Loucy (cell line): ENCODE results near the gene ZDHHC7.

Experiments
- H2AFZ ChIP-seq: fragments of 200-600 bp; sonication (generic); 2 replicates; pipeline ENCODE4 v1.6.0; 2016; ENCODE audit warnings: antibody characterized with exemption, mild to moderate bottlenecking, low read length, moderate library complexity
- H3F3A ChIP-seq: fragments of 200-600 bp; 2 replicates; pipeline ENCODE4 v1.6.0; 2016; ENCODE audit warnings: antibody characterized with exemption, low read depth, mild to moderate bottlenecking
- H3K27me3 ChIP-seq: fragments of 200-600 bp; sonication (generic); 2 replicates; pipeline ENCODE4 v1.6.1; 2014; ENCODE audit warnings: low read length, mild to moderate bottlenecking; ENCODE audit not compliant: insufficient read depth, poor library complexity, severe bottlenecking
- H3K36me3 ChIP-seq: fragments of 200-600 bp; sonication (generic); 2 replicates; pipeline ENCODE4 v1.6.1; 2016; ENCODE audit warnings: low read length; ENCODE audit not compliant: insufficient read depth
- H3K4me1 ChIP-seq: fragments of 200-600 bp; sonication (generic); 2 replicates; pipeline ENCODE4 v1.5.1; 2014; ENCODE audit warnings: low read length, mild to moderate bottlenecking; ENCODE audit not compliant: insufficient read depth, poor library complexity, severe bottlenecking
- H3K4me2 ChIP-seq: fragments of 200-600 bp; sonication (generic); 2 replicates; pipeline ENCODE4 v1.6.0; 2014; ENCODE audit warnings: antibody characterized with exemption, low read length, low read depth, mild to moderate bottlenecking; ENCODE audit not compliant: poor library complexity, severe bottlenecking
- H3K4me3 ChIP-seq: fragments of 200-600 bp; sonication (generic); 2 replicates; pipeline ENCODE4 v1.5.1; 2014; ENCODE audit warnings: low read length, mild to moderate bottlenecking, mixed read lengths; ENCODE audit not compliant: poor library complexity, severe bottlenecking
- H3K79me2 ChIP-seq: fragments of 200-600 bp; sonication (generic); 2 replicates; pipeline ENCODE4 v1.6.1; 2014; ENCODE audit warnings: low read length; ENCODE audit not compliant: insufficient read depth
- H3K9ac ChIP-seq: fragments of 200-600 bp; sonication (generic); 2 replicates; pipeline ENCODE4 v1.6.0; 2014; ENCODE audit warnings: mild to moderate bottlenecking, low read depth, low read length, moderate library complexity; ENCODE audit not compliant: poor library complexity, severe bottlenecking
- H3K9me2 ChIP-seq: fragments of 200-600 bp; sonication (generic); replicated peaks from 2 replicates; pipeline ENCODE4 v1.6.1; 2016; ENCODE audit warnings: low read depth, low read length, mixed read lengths
- H3K9me3 ChIP-seq: fragments of 200-600 bp; sonication (generic); 2 replicates; pipeline ENCODE4 v1.6.1; 2014; ENCODE audit warnings: mild to moderate bottlenecking, antibody characterized with exemption, low read length, low read depth; ENCODE audit not compliant: insufficient read depth
- H4K20me1 ChIP-seq: fragments of 200-600 bp; sonication (generic); 2 replicates; pipeline ENCODE4 v1.6.0; 2014; ENCODE audit warnings: antibody characterized with exemption, low read length, mild to moderate bottlenecking; ENCODE audit not compliant: insufficient read depth, poor library complexity, severe bottlenecking
- EZH2phosphoT487 ChIP-seq: fragments of 200-600 bp; IDR thresholded peaks from 2 replicates; pipeline ENCODE4 v1.6.1; 2018; ENCODE audit warnings: antibody characterized with exemption, mild to moderate bottlenecking, moderate library complexity, borderline replicate concordance
- TF ChIP-seq, protein P1 (sequence below): fragments of 200-600 bp; sonication (generic); conservative IDR thresholded peaks from 2 replicates; pipeline ENCODE4 v1.5.1; 2014; ENCODE audit warnings: mild to moderate bottlenecking, antibody characterized with exemption, low read length

The ZDHHC7 gene

DNA sequence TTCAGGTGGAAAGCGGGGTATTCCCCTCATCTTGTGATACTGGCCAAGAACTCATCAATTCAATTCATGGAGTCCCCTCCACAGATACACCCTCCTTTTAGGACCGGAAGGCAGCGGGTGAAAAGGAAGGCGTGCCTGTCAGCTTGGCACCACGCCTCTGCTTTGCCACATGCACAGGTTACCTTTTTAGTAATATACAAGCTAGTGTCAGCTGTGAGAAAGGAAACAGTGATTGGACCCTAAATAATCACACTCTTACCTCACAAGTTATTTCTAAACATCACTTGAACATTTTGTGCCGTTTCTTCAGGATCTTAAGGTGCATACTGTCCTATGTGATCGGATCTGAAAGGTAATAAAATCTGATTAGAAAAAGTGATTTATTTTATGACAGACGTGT is 15.7 kb downstream of the ZDHHC7 start:
- Histone ChIP-seq H3K79me2 (peaks cover 29% of the 10 kb centered on the region), H3F3A (no peaks in the 10 kb centered on the region), H2AFZ (no peak overlapping the region), H3K36me3 (peaks cover 46% of the 10 kb centered on the region; the same call in 1 of the 2 replicates), H3K4me3 (no peak overlapping the region), H4K20me1 (peaks cover 4% of the 10 kb centered on the region), H3K4me2 (no peak overlapping the region), H3K9me3 (no peaks in the 10 kb centered on the region), H3K27me3 (no peaks in the 10 kb centered on the region), H3K4me1 (no peaks in the 10 kb centered on the region), H3K9me2 (no peaks in the 10 kb centered on the region), H3K9ac (no peak overlapping the region)
- TF ChIP-seq, protein P1, sequence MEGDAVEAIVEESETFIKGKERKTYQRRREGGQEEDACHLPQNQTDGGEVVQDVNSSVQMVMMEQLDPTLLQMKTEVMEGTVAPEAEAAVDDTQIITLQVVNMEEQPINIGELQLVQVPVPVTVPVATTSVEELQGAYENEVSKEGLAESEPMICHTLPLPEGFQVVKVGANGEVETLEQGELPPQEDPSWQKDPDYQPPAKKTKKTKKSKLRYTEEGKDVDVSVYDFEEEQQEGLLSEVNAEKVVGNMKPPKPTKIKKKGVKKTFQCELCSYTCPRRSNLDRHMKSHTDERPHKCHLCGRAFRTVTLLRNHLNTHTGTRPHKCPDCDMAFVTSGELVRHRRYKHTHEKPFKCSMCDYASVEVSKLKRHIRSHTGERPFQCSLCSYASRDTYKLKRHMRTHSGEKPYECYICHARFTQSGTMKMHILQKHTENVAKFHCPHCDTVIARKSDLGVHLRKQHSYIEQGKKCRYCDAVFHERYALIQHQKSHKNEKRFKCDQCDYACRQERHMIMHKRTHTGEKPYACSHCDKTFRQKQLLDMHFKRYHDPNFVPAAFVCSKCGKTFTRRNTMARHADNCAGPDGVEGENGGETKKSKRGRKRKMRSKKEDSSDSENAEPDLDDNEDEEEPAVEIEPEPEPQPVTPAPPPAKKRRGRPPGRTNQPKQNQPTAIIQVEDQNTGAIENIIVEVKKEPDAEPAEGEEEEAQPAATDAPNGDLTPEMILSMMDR, result no peak
- no peak for TF ChIP-seq EZH2phosphoT487

DNA sequence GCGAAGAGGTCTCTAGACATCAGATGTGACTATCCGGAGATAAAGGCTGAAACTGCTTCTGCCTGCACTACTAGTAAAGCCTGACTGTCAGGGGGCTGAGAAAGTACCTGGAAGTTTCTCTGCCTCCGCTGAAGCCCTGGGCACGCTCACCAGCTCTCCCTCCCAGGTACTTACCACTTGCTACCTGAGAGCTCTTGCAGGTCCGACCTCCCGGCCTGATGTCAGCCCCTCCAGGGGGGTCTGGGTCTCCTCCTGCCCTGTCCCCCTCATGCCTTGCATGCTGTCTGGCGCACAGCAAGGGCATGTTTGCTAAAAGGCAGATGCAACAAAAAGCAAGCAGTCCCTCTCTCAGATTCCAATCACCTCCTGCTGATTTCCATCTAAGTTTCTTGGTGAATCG is 17.4 kb downstream of the ZDHHC7 start:
- TF ChIP-seq, protein P1, result no peak
- no peak for TF ChIP-seq EZH2phosphoT487
- no peaks in the 10 kb centered on the region for H4K20me1 ChIP-seq
- H2AFZ ChIP-seq, result no peak overlapping the region
- peaks cover 12% of the 10 kb centered on the region for H3K79me2 ChIP-seq
- no peak overlapping the region for H3K4me2 ChIP-seq
- H3K9me2 ChIP-seq, result no peaks in the 10 kb centered on the region
- no peaks in the 10 kb centered on the region for H3F3A ChIP-seq
- peaks cover 59% of the 10 kb centered on the region; the same call in 1 of the 2 replicates for H3K36me3 ChIP-seq
- no peaks in the 10 kb centered on the region for H3K9me3 ChIP-seq
- no peaks in the 10 kb centered on the region for H3K27me3 ChIP-seq
- no peak overlapping the region for H3K4me3 ChIP-seq
- no peak overlapping the region for H3K9ac ChIP-seq
- H3K4me1 ChIP-seq, result no peaks in the 10 kb centered on the region

DNA sequence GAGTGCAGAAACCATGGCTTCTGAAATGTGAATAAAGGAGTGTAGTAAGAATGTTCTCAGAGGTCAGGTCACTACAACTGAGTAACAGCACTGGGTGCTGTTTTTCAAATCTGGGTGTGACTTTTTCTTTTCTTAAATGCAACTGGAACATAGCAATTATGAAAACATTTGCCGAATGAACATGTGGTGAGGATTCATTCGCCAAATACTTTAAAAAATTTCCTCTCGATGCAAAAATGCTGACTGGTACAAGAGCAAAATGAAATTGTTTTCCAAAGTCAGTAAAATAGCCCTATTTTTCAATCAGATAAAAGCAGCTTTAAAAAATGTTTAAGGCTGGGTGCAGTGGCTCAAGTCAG is 18.6 kb downstream of the ZDHHC7 start:
- Histone ChIP-seq H3K4me1 (no peaks in the 10 kb centered on the region), H2AFZ (no peak overlapping the region), H3K4me3 (no peak overlapping the region), H3K9ac (no peak overlapping the region), H3F3A (no peaks in the 10 kb centered on the region), H3K27me3 (no peaks in the 10 kb centered on the region), H3K4me2 (no peak overlapping the region), H3K36me3 (peaks cover 69% of the 10 kb centered on the region; the same call in 1 of the 2 replicates), H3K9me3 (no peaks in the 10 kb centered on the region), H3K79me2 (peaks cover 6% of the 10 kb centered on the region; the same call in 1 of the 2 replicates), H4K20me1 (no peaks in the 10 kb centered on the region), H3K9me2 (no peaks in the 10 kb centered on the region)
- no peak for TF ChIP-seq EZH2phosphoT487
- TF ChIP-seq, protein P1, result no peak
